DOHH2 (cell line): ENCODE results near the gene UPK1B.

Experiments
- H3F3A ChIP-seq: fragments of 200-600 bp; sonication (generic), shearing (Covaris generic); 2 replicates; pipeline ENCODE4 v1.6.0; 2016; ENCODE audit warnings: antibody characterized with exemption, mild to moderate bottlenecking; ENCODE audit not compliant: control insufficient read depth, insufficient read depth
- H3K27ac ChIP-seq: fragments of 200-600 bp; sonication (generic); 2 replicates; pipeline ENCODE4 v1.5.1; 2014; ENCODE audit warnings: low read depth, mild to moderate bottlenecking, low read length, moderate library complexity
- H3K27me3 ChIP-seq: fragments of 200-600 bp; sonication (generic); 2 replicates; pipeline ENCODE4 v1.6.1; 2014; ENCODE audit warnings: mild to moderate bottlenecking, low read length, mixed read lengths; ENCODE audit not compliant: control insufficient read depth
- H3K36me3 ChIP-seq: fragments of 200-600 bp; sonication (generic); 2 replicates; pipeline ENCODE4 v1.6.1; 2014; ENCODE audit warnings: mild to moderate bottlenecking, low read length, moderate library complexity, mixed read lengths; ENCODE audit not compliant: control insufficient read depth
- H3K4me1 ChIP-seq: fragments of 200-600 bp; sonication (generic); 2 replicates; pipeline ENCODE4 v1.6.1; 2014; ENCODE audit warnings: mild to moderate bottlenecking, low read length, mixed read lengths; ENCODE audit not compliant: control insufficient read depth
- H3K4me2 ChIP-seq: fragments of 200-600 bp; sonication (generic); 2 replicates; pipeline ENCODE4 v1.6.0; 2014; ENCODE audit warnings: mild to moderate bottlenecking, low read length, moderate library complexity
- H3K4me3 ChIP-seq: fragments of 200-600 bp; sonication (generic); 2 replicates; pipeline ENCODE4 v1.5.1; 2014; ENCODE audit warnings: mild to moderate bottlenecking, low read length, mixed read lengths
- H3K79me2 ChIP-seq: fragments of 200-600 bp; sonication (generic); 2 replicates; pipeline ENCODE4 v1.6.1; 2014; ENCODE audit warnings: mild to moderate bottlenecking, low read length, mixed read lengths; ENCODE audit not compliant: control insufficient read depth
- H3K9me2 ChIP-seq: fragments of 200-600 bp; sonication (generic); replicated peaks from 2 replicates; pipeline ENCODE4 v1.6.1; 2014; ENCODE audit warnings: mild to moderate bottlenecking, low read length, mixed read lengths; ENCODE audit not compliant: control insufficient read depth
- H3K9me3 ChIP-seq: fragments of 200-600 bp; sonication (generic); 2 replicates; pipeline ENCODE4 v1.6.1; 2014; ENCODE audit warnings: antibody characterized with exemption, low read length, mixed read lengths; ENCODE audit not compliant: control insufficient read depth, insufficient read depth
- H4K20me1 ChIP-seq: fragments of 200-600 bp; sonication (generic); 2 replicates; pipeline ENCODE4 v1.6.0; 2014; ENCODE audit warnings: low read depth, mild to moderate bottlenecking, antibody characterized with exemption, low read length, moderate library complexity; ENCODE audit not compliant: control insufficient read depth, insufficient read depth
- EZH2phosphoT487 ChIP-seq: fragments of 200-600 bp; sonication (generic); IDR thresholded peaks from 2 replicates; pipeline ENCODE4 v1.6.1; 2017; ENCODE audit warnings: borderline replicate concordance, mild to moderate bottlenecking, antibody characterized with exemption, low read length, moderate library complexity, mixed read lengths
- TF ChIP-seq, protein P1 (sequence below): fragments of 200-600 bp; sonication (generic); IDR thresholded peaks from one replicate; pipeline ENCODE4 v1.5.1; 2014; ENCODE audit warnings: antibody characterized with exemption, mild to moderate bottlenecking, low read depth, low read length; ENCODE audit not compliant: poor library complexity, severe bottlenecking

The UPK1B gene

DNA sequence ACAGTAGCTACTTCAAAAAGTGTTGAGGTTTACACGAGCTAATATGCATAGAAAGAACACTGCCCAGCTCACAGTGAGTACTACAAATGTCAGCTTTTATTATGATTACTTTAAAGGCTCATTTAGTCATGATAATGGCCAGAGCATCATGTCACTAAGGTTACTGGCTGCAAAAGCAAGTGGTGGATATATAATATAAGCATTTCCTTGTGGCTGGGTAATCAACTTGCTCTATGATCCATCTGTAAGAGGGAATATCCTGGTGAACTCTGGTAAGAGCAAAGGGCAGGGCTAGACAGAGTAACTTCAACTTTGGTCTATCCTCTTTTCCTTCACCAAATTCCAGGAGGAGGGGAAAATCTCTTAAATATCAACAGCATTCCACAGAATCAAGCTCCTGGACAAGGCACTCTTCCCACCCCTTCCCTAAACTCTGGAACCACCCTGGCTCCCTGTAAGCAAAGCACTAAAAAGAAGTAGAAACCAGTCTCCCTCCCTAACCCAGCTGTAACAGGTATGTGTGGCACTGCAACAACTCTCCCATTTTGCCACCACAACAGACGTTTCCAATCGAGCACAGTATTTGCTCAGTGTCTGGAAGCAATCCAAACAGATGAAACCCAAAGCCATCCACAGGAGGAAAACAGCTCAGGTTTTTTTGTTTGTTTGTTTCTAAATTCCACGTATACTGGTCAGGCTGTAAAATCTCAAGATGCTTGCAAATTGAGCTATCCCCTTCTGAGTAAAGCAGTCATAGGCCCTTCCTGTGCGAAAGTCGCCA lies 53.9 kb downstream of the UPK1B start:
- no peaks in the 10 kb centered on the region for H3F3A ChIP-seq
- H3K4me2 ChIP-seq = no peak overlapping the region
- no peaks in the 10 kb centered on the region for H3K27me3 ChIP-seq
- no peaks in the 10 kb centered on the region for H3K9me3 ChIP-seq
- TF ChIP-seq, protein P1, sequence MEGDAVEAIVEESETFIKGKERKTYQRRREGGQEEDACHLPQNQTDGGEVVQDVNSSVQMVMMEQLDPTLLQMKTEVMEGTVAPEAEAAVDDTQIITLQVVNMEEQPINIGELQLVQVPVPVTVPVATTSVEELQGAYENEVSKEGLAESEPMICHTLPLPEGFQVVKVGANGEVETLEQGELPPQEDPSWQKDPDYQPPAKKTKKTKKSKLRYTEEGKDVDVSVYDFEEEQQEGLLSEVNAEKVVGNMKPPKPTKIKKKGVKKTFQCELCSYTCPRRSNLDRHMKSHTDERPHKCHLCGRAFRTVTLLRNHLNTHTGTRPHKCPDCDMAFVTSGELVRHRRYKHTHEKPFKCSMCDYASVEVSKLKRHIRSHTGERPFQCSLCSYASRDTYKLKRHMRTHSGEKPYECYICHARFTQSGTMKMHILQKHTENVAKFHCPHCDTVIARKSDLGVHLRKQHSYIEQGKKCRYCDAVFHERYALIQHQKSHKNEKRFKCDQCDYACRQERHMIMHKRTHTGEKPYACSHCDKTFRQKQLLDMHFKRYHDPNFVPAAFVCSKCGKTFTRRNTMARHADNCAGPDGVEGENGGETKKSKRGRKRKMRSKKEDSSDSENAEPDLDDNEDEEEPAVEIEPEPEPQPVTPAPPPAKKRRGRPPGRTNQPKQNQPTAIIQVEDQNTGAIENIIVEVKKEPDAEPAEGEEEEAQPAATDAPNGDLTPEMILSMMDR = no peak
- no peak for TF ChIP-seq EZH2phosphoT487
- H3K27ac ChIP-seq = no peak overlapping the region
- H3K36me3 ChIP-seq = peaks cover 68% of the 10 kb centered on the region
- H3K4me1 ChIP-seq = no peaks in the 10 kb centered on the region
- H3K9me2 ChIP-seq = no peaks in the 10 kb centered on the region
- no peaks in the 10 kb centered on the region for H3K79me2 ChIP-seq
- H3K4me3 ChIP-seq = no peak overlapping the region
- peaks cover 2% of the 10 kb centered on the region; the same call in 1 of the 2 replicates for H4K20me1 ChIP-seq

DNA sequence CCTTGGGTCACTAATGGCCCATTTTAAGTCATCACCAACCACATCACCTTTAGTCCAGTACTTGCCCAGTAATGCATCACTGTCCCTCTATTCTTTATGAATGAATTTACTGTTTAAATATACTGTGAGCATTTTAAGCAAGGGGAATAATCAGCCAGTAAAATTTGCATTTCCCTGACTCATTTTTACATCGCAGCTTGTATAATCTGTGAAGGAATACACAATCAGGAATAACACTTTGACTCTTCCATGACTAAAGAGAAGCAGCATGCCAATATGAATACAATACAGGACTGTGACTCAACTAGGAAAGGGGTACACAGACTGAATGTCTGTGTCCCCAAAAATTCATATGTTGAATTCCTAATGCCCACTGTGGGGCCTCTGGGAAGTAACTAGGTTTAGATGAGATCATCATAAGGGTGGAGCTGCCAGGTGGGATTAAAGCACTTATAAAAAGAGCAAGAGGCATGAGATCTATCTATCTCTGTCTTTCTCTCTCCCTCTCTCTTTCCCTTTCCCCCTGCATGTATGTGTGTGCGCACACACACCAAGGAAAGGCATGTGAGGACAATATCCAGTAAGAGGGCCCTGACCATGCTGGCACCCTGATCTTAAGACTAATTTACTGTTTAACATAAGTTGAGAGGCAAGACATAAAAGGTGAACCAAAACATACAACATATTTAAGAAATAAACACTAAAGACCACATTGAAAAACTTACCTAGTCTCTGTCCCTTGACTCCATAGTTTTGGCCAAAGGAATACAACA lies 55.2 kb downstream of the UPK1B start:
- no peak for TF ChIP-seq EZH2phosphoT487
- Histone ChIP-seq H3K9me3 (no peaks in the 10 kb centered on the region), H3K4me3 (no peak overlapping the region), H3K27ac (no peak overlapping the region), H3K36me3 (peaks cover 65% of the 10 kb centered on the region), H4K20me1 (peaks cover 2% of the 10 kb centered on the region; the same call in 1 of the 2 replicates), H3K4me2 (no peak overlapping the region), H3K4me1 (no peaks in the 10 kb centered on the region), H3K79me2 (no peaks in the 10 kb centered on the region), H3K9me2 (no peaks in the 10 kb centered on the region), H3F3A (no peaks in the 10 kb centered on the region), H3K27me3 (no peaks in the 10 kb centered on the region)

DNA sequence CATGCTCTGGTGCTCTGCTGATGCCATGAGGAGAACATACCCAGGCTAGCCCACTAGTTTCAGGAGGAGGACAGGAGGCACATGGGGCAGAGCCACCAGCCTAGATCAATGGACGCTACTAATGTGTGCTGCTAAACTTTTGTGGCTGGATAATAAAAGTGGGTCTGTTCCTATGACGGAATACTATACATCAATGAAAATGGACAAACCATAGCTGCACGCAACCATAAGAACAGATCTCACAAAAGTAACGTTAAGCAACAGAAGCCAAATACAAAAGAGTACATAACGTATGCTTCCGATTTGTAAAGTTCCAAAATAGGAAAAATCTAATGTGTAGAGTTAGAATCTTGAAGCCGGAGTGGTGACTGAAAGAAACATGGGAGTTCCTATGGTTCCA lies 55.8 kb downstream of the UPK1B start:
- no peaks in the 10 kb centered on the region for H3K9me2 ChIP-seq
- no peaks in the 10 kb centered on the region for H3K79me2 ChIP-seq
- peaks cover 2% of the 10 kb centered on the region; the same call in 1 of the 2 replicates for H4K20me1 ChIP-seq
- no peak overlapping the region for H3K4me2 ChIP-seq
- no peak for TF ChIP-seq EZH2phosphoT487
- TF ChIP-seq, protein P1 = no peak
- H3K36me3 ChIP-seq = peaks cover 64% of the 10 kb centered on the region
- no peaks in the 10 kb centered on the region for H3K9me3 ChIP-seq
- H3K4me3 ChIP-seq = no peak overlapping the region
- H3K4me1 ChIP-seq = no peaks in the 10 kb centered on the region
- H3K27ac ChIP-seq = no peak overlapping the region
- no peaks in the 10 kb centered on the region for H3F3A ChIP-seq
- H3K27me3 ChIP-seq = no peaks in the 10 kb centered on the region

GRCh38 chr3:119230071-119230470 lies 56.7 kb downstream of the UPK1B start:
- no peak overlapping the region for H3K27ac ChIP-seq
- H3K4me3 ChIP-seq = no peak overlapping the region
- H3K27me3 ChIP-seq = no peaks in the 10 kb centered on the region
- no peaks in the 10 kb centered on the region for H3K9me3 ChIP-seq
- H3K4me2 ChIP-seq = no peak overlapping the region
- H3K36me3 ChIP-seq = peaks cover 70% of the 10 kb centered on the region
- TF ChIP-seq, protein P1 = no peak
- TF ChIP-seq EZH2phosphoT487 = no peak
- H4K20me1 ChIP-seq = peaks cover 2% of the 10 kb centered on the region; the same call in 1 of the 2 replicates
- H3F3A ChIP-seq = no peaks in the 10 kb centered on the region
- no peaks in the 10 kb centered on the region for H3K4me1 ChIP-seq
- no peaks in the 10 kb centered on the region for H3K79me2 ChIP-seq
- no peaks in the 10 kb centered on the region for H3K9me2 ChIP-seq
